Epidermal melanocyte (primary cell): ENCODE results near the gene ANP32A.
"Not testable (repeated sequence)": the region's sequence is repeated elsewhere in the genome, so short reads cannot be mapped to it uniquely, and the experiment has no call there.

ENCODE experiments used
- DNase-seq: peaks from one replicate; pipeline ENCODE4 v3.0.0; 2011; ENCODE audit warnings: low spot score; ENCODE audit not compliant: insufficient read length

Gene ANP32A

GRCh38 chr15:68783226-68784058 is 37.3 kb downstream of the ANP32A start:
- peak; percentile 18 for DNase-seq

GRCh38 chr15:68782589-68783161 is 38.0 kb downstream of the ANP32A start:
- DNase-seq: no peak

- DNase-seq: no peak
Observed at GRCh38 chr15:68781766-68782588, 38.7 kb downstream of the ANP32A start.

GRCh38 chr15:68781217-68781616 is 39.5 kb downstream of the ANP32A start:
- DNase-seq: no peak

- DNase-seq: no peak
Observed at GRCh38 chr15:68778876-68779275, 41.8 kb downstream of the ANP32A start.

- no peak for DNase-seq
Observed at GRCh38 chr15:68776477-68777270, 44.0 kb downstream of the ANP32A start.

GRCh38 chr15:68775671-68776476 is 44.8 kb downstream of the ANP32A start:
- DNase-seq: no peak

GRCh38 chr15:68775236-68775577 is 45.5 kb downstream of the ANP32A start:
- no peak for DNase-seq

- no peak for DNase-seq
Observed at GRCh38 chr15:68774521-68775235, 46.0 kb downstream of the ANP32A start.

GRCh38 chr15:68774120-68774519 is 46.6 kb downstream of the ANP32A start:
- no peak for DNase-seq

- no peak for DNase-seq
Observed at GRCh38 chr15:68773036-68773435, 47.7 kb downstream of the ANP32A start.

GRCh38 chr15:68770216-68770615 is 50.5 kb downstream of the ANP32A start:
- DNase-seq: no peak

GRCh38 chr15:68769702-68770101 is 51.0 kb downstream of the ANP32A start:
- no peak for DNase-seq

- DNase-seq: no peak
Observed at GRCh38 chr15:68768321-68768720, 52.4 kb downstream of the ANP32A start.

GRCh38 chr15:68767833-68768232 is 52.9 kb downstream of the ANP32A start:
- no peak for DNase-seq

GRCh38 chr15:68765602-68766368 is 54.9 kb downstream of the ANP32A start:
- no peak for DNase-seq

- no peak for DNase-seq
Observed at GRCh38 chr15:68764090-68764489, 56.6 kb downstream of the ANP32A start.

GRCh38 chr15:68763063-68763462 is 57.6 kb downstream of the ANP32A start:
- no peak for DNase-seq

- not testable (repeated sequence) for DNase-seq
Observed at GRCh38 chr15:68759982-68760579, 60.6 kb downstream of the ANP32A start.
